Measurements from ENCODE around the gene EFNB2.

Gene EFNB2

GRCh38 chr13:106498158-106498557, 37.3 kb downstream of the EFNB2 start:
- H3K4me3 ChIP-seq (ENCODE audit: low read length), result no peak overlapping the region
- no peak for DNase-seq (ENCODE audit: low read depth)
- TF ChIP-seq, protein P1, sequence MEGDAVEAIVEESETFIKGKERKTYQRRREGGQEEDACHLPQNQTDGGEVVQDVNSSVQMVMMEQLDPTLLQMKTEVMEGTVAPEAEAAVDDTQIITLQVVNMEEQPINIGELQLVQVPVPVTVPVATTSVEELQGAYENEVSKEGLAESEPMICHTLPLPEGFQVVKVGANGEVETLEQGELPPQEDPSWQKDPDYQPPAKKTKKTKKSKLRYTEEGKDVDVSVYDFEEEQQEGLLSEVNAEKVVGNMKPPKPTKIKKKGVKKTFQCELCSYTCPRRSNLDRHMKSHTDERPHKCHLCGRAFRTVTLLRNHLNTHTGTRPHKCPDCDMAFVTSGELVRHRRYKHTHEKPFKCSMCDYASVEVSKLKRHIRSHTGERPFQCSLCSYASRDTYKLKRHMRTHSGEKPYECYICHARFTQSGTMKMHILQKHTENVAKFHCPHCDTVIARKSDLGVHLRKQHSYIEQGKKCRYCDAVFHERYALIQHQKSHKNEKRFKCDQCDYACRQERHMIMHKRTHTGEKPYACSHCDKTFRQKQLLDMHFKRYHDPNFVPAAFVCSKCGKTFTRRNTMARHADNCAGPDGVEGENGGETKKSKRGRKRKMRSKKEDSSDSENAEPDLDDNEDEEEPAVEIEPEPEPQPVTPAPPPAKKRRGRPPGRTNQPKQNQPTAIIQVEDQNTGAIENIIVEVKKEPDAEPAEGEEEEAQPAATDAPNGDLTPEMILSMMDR (conservative IDR thresholded peaks at IDR 0.05; ENCODE audit: low read depth, low read length), result no peak

DNA sequence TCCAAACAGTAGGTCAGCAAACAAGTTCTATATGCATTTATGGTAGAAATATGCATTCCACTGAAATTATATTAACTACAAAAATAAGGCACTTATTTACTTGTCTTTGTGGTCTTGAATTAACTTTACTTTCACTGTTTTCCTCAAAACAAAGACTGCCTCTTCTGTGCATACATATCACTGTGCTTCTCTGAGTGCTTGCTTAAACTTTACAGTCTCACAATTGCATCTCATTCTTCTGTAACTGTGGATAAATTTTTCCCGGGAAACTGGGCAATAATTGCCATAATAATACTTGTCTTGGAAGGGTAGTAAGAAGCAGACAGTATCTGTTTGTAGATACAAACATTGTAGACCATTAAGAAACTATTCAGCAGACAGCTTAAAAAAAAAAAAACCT, 38.4 kb downstream of the EFNB2 start:
- no peak overlapping the region for H3K4me3 ChIP-seq (ENCODE audit: low read length)
- DNase-seq (ENCODE audit: low read depth), result no peak
- TF ChIP-seq, protein P1 (conservative IDR thresholded peaks at IDR 0.05; ENCODE audit: low read depth, low read length), result no peak

- TF ChIP-seq, protein P1 (conservative IDR thresholded peaks at IDR 0.05; ENCODE audit: low read depth, low read length), result no peak
- DNase-seq (ENCODE audit: low read depth), result no peak
- no peak overlapping the region for H3K4me3 ChIP-seq (ENCODE audit: low read length)
Measured at GRCh38 chr13:106496072-106496997, 39.1 kb downstream of the EFNB2 start.

GRCh38 chr13:106494936-106495335, 40.5 kb downstream of the EFNB2 start:
- TF ChIP-seq, protein P1 (conservative IDR thresholded peaks at IDR 0.05; ENCODE audit: low read depth, low read length), result no peak
- no peak for DNase-seq (ENCODE audit: low read depth)
- no peak overlapping the region for H3K4me3 ChIP-seq (ENCODE audit: low read length)

DNA sequence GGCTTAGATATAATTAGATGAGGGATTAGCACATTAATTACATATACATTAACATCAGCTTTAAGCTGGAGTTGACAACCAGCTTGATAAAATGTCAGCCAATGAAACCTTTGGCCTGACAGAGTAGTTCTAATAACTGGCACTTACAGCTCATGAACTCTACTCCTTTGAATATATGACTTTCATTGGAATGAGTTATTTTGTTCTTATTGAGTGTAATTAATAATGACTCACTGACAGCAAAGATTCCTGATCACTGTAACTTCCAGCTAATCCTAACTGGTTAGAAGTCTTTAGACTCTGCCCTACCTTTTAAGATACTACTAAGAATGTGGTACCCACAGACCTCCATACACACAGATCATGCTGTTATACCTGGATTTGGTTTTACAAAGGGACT, 41.0 kb downstream of the EFNB2 start:
- DNase-seq (ENCODE audit: low read depth), result no peak
- TF ChIP-seq, protein P1 (conservative IDR thresholded peaks at IDR 0.05; ENCODE audit: low read depth, low read length), result no peak
- no peak overlapping the region for H3K4me3 ChIP-seq (ENCODE audit: low read length)

GRCh38 chr13:106493533-106494220, 41.8 kb downstream of the EFNB2 start:
- H3K4me3 ChIP-seq (ENCODE audit: low read length), result no peak overlapping the region
- TF ChIP-seq, protein P1 (conservative IDR thresholded peaks at IDR 0.05; ENCODE audit: low read depth, low read length), result no peak
- no peak for DNase-seq (ENCODE audit: low read depth)

Measured in retinal pigment epithelial cell (primary cell).